ENCODE measurements around the gene HMGB1.
"Not testable (repeated sequence)": the region's sequence is repeated elsewhere in the genome, so short reads cannot be mapped to it uniquely, and the experiment has no call there.

Gene HMGB1

GRCh38 chr13:30466841-30467252, 1.1 kb upstream of the HMGB1 start:
- TF ChIP-seq CTCF (IDR thresholded peaks at IDR 0.05; ENCODE audit: control insufficient read depth, extremely low read depth, insufficient read depth): no peak
- no peak overlapping the region for H3K4me3 ChIP-seq (ENCODE audit: low read depth, low read length)
- DNase-seq (ENCODE audit: low read depth): no peak

GRCh38 chr13:30466358-30466714, 600 bp upstream of the HMGB1 start:
- peak overlapping the region; percentile 56 for H3K4me3 ChIP-seq (ENCODE audit: low read depth, low read length)
- TF ChIP-seq CTCF (IDR thresholded peaks at IDR 0.05; ENCODE audit: control insufficient read depth, extremely low read depth, insufficient read depth): no peak
- no peak for DNase-seq (ENCODE audit: low read depth)

- TF ChIP-seq CTCF (IDR thresholded peaks at IDR 0.05; ENCODE audit: control insufficient read depth, extremely low read depth, insufficient read depth): no peak
- no peak for DNase-seq (ENCODE audit: low read depth)
- H3K4me3 ChIP-seq (ENCODE audit: low read depth, low read length): peak overlapping the region; percentile 56
Observed at GRCh38 chr13:30465343-30465592, 468 bp downstream of the HMGB1 start.

GRCh38 chr13:30464496-30465342, 1.0 kb downstream of the HMGB1 start:
- TF ChIP-seq CTCF (IDR thresholded peaks at IDR 0.05; ENCODE audit: control insufficient read depth, extremely low read depth, insufficient read depth): no peak
- no peak for DNase-seq (ENCODE audit: low read depth)
- H3K4me3 ChIP-seq (ENCODE audit: low read depth, low read length): peak overlapping the region; percentile 68

- peak; percentile 26 for DNase-seq (ENCODE audit: low read depth)
- TF ChIP-seq CTCF (IDR thresholded peaks at IDR 0.05; ENCODE audit: control insufficient read depth, extremely low read depth, insufficient read depth): no peak
- peak overlapping the region; percentile 68 for H3K4me3 ChIP-seq (ENCODE audit: low read depth, low read length)
Observed at GRCh38 chr13:30463787-30464495, 1.8 kb downstream of the HMGB1 start.

GRCh38 chr13:30461279-30462066, 4.3 kb downstream of the HMGB1 start:
- not testable (repeated sequence) for H3K4me3 ChIP-seq (ENCODE audit: low read depth, low read length); DNase-seq (ENCODE audit: low read depth)
- TF ChIP-seq CTCF (IDR thresholded peaks at IDR 0.05; ENCODE audit: control insufficient read depth, extremely low read depth, insufficient read depth): peak; percentile 42
